ENCODE data around the gene GPRC5C.

- no peak for TF ChIP-seq POLR2A (IDR thresholded peaks at IDR 0.05)
- TF ChIP-seq, protein P1, sequence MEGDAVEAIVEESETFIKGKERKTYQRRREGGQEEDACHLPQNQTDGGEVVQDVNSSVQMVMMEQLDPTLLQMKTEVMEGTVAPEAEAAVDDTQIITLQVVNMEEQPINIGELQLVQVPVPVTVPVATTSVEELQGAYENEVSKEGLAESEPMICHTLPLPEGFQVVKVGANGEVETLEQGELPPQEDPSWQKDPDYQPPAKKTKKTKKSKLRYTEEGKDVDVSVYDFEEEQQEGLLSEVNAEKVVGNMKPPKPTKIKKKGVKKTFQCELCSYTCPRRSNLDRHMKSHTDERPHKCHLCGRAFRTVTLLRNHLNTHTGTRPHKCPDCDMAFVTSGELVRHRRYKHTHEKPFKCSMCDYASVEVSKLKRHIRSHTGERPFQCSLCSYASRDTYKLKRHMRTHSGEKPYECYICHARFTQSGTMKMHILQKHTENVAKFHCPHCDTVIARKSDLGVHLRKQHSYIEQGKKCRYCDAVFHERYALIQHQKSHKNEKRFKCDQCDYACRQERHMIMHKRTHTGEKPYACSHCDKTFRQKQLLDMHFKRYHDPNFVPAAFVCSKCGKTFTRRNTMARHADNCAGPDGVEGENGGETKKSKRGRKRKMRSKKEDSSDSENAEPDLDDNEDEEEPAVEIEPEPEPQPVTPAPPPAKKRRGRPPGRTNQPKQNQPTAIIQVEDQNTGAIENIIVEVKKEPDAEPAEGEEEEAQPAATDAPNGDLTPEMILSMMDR (IDR thresholded peaks at IDR 0.05): no peak
Measured at GRCh38 chr17:74450925-74451403, 19.1 kb downstream of the GPRC5C start.
